ENCODE data around the gene TENM4.

DNA sequence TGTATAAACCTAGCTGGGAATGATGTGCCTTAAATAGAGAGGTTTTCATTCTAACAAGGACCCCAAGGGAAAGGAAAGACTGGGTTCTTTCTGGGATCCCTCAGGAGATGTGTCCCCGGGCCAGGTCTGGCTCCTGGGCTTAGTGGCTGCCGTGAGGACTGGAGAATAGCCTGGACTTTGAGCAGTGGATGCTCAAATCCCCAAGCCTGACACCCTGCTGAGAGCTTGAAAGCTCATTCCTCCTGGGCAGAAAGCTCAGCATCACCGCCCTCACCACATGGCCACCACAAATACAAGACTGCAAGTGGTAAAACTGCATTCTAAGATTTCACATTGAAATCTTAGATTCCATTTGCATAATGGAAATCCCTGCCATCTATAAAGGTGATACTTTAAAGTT is 786.8 kb downstream of the TENM4 start:
- TF ChIP-seq ZFP30 (CRISPR knock-in tag; IDR thresholded peaks at IDR 0.05), result no peak
- TF ChIP-seq PPARA (CRISPR knock-in tag; IDR thresholded peaks at IDR 0.05; ENCODE audit: borderline replicate concordance), result no peak
- TF ChIP-seq ZNF70 (CRISPR knock-in tag; IDR thresholded peaks at IDR 0.05), result no peak
- TF ChIP-seq, protein P1, sequence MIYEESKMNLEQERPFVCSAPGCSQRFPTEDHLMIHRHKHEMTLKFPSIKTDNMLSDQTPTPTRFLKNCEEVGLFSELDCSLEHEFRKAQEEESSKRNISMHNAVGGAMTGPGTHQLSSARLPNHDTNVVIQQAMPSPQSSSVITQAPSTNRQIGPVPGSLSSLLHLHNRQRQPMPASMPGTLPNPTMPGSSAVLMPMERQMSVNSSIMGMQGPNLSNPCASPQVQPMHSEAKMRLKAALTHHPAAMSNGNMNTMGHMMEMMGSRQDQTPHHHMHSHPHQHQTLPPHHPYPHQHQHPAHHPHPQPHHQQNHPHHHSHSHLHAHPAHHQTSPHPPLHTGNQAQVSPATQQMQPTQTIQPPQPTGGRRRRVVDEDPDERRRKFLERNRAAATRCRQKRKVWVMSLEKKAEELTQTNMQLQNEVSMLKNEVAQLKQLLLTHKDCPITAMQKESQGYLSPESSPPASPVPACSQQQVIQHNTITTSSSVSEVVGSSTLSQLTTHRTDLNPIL (CRISPR knock-in tag; IDR thresholded peaks at IDR 0.05; ENCODE audit: low read depth), result no peak
- TF ChIP-seq RARB (CRISPR knock-in tag; IDR thresholded peaks at IDR 0.05), result no peak
- TF ChIP-seq, protein P2, sequence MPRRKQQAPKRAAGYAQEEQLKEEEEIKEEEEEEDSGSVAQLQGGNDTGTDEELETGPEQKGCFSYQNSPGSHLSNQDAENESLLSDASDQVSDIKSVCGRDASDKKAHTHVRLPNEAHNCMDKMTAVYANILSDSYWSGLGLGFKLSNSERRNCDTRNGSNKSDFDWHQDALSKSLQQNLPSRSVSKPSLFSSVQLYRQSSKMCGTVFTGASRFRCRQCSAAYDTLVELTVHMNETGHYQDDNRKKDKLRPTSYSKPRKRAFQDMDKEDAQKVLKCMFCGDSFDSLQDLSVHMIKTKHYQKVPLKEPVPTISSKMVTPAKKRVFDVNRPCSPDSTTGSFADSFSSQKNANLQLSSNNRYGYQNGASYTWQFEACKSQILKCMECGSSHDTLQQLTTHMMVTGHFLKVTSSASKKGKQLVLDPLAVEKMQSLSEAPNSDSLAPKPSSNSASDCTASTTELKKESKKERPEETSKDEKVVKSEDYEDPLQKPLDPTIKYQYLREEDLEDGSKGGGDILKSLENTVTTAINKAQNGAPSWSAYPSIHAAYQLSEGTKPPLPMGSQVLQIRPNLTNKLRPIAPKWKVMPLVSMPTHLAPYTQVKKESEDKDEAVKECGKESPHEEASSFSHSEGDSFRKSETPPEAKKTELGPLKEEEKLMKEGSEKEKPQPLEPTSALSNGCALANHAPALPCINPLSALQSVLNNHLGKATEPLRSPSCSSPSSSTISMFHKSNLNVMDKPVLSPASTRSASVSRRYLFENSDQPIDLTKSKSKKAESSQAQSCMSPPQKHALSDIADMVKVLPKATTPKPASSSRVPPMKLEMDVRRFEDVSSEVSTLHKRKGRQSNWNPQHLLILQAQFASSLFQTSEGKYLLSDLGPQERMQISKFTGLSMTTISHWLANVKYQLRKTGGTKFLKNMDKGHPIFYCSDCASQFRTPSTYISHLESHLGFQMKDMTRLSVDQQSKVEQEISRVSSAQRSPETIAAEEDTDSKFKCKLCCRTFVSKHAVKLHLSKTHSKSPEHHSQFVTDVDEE (CRISPR knock-in tag; IDR thresholded peaks at IDR 0.05), result no peak
- no peak for TF ChIP-seq ZNF565 (CRISPR knock-in tag; conservative IDR thresholded peaks at IDR 0.05; ENCODE audit: low read depth)
